Thyroid gland (tissue), 4 donors: ENCODE results near the gene AMN.

ENCODE experiments used
- CTCF ChIP-seq, 6 experiments: fragments of 200-600 bp in 3 of 6; fragments of 450-650 bp in 3 of 6; sonication (generic) in 3 of 6; IDR thresholded peaks; one replicate each; pipeline ENCODE4 v1.5.1; 2016 to 2019; ENCODE audit warnings: antibody characterized with exemption in 6 of 6, mild to moderate bottlenecking in 2 of 6, inconsistent platforms in 1 of 6, moderate library complexity in 1 of 6
- POLR2A ChIP-seq, 2 donors: fragments of 450-650 bp; IDR thresholded peaks; one replicate each; pipeline ENCODE4 v1.6.1; 2017; ENCODE audit warnings: antibody characterized with exemption in 2 of 2, mild to moderate bottlenecking in 2 of 2, moderate library complexity in 1 of 2

DNA sequence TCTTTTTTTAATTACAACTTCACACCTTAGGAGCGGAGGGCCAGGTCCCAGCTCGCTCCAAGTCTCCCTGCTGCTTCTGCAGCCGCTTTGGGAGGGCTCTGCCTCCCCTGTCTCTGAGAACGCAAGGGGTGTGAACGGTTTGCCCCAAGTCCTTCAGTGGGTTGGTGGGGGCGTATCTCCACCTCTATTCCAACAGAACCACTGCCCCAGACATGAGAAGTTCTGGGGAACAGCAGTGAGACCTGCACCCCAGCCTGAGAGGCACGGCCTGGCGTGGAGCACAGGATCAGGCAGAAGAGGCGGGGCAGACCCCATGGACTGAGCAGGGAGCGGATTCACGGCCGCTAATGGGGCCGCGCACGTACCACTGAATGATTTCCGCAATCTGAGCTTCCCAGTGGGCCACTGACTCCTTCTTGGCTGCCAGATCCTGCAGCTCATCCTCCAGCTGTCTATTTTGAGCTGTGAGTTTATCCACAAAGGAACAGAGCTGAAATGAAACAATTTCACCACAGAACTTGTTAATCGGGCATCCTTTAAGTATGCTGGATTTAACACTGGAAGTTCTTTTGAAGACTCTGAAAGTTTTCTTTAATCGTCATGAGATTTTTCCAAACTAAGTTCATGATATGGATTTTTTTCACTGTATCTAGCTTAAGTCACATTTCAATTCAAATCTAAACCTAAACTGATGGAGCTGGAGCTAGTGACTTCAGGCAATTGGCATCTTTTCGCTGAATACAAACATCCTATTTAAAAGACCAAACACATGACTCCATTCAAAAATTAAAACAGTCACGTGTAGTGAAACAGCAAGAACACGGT lies 44.4 kb downstream of the AMN start:
- TF ChIP-seq CTCF (IDR thresholded peaks at IDR 0.05) (no peak), POLR2A (IDR thresholded peaks at IDR 0.05) (no peak)
